Fibroblast of lung (primary cell): ENCODE measurements around the gene PCSK1N. TPM values are rescaled to one million over a fixed set of nuclear protein-coding genes. Genes with fewer than 3 reads are reported as not detected.

Experiments
- DNase-seq, 2 donors: peaks; one replicate each; pipeline versions ENCODE4 v3.0.0 to v3.0.0-alpha.2; 2010; ENCODE audit warnings: low read depth in 2 of 2
- H2AFZ ChIP-seq: 2 replicates; pipeline ENCODE4 v1.5.1; 2012; ENCODE audit warnings: low read length, control low read depth, inconsistent platforms
- H3K27ac ChIP-seq: 2 replicates; pipeline ENCODE4 v1.5.1; 2011; ENCODE audit warnings: low read length, control low read depth; ENCODE audit not compliant: insufficient read depth
- H3K27me3 ChIP-seq: 2 replicates; pipeline ENCODE4 v1.5.1; 2011; ENCODE audit warnings: mild to moderate bottlenecking, low read length; ENCODE audit not compliant: control insufficient read depth, insufficient read depth
- H3K36me3 ChIP-seq: 2 replicates; pipeline ENCODE4 v1.5.1; 2011; ENCODE audit warnings: low read length; ENCODE audit not compliant: control insufficient read depth, insufficient read depth
- H3K4me1 ChIP-seq: 2 replicates; pipeline ENCODE4 v1.5.1; 2011; ENCODE audit warnings: low read length; ENCODE audit not compliant: control insufficient read depth, insufficient read depth; ENCODE audit errors: extremely low read depth
- H3K4me2 ChIP-seq: 2 replicates; pipeline ENCODE4 v1.5.1; 2011; ENCODE audit warnings: low read length, control low read depth; ENCODE audit not compliant: insufficient read depth; ENCODE audit errors: extremely low read depth
- H3K4me3 ChIP-seq, 4 experiments: fragments of 200-600 bp in 1 of 4; sonication (generic) in 1 of 4; replicated peaks in 1 of 4; 2 replicates each; pipeline ENCODE4 v1.5.1; 2011 to 2016; ENCODE audit warnings: low read length in 4 of 4, low read depth in 3 of 4, mild to moderate bottlenecking in 3 of 4, control low read depth in 2 of 4, inconsistent platforms in 1 of 4, mixed read lengths in 1 of 4; ENCODE audit not compliant: insufficient read depth in 1 of 4; ENCODE audit errors: control extremely low read depth in 1 of 4
- H3K79me2 ChIP-seq: 2 replicates; pipeline ENCODE4 v1.5.1; 2012; ENCODE audit warnings: mild to moderate bottlenecking, low read length, inconsistent platforms; ENCODE audit not compliant: control insufficient read depth, insufficient read depth
- H3K9ac ChIP-seq: 2 replicates; pipeline ENCODE4 v1.5.1; 2011; ENCODE audit warnings: mild to moderate bottlenecking, low read length, control low read depth; ENCODE audit not compliant: insufficient read depth
- H3K9me3 ChIP-seq: 2 replicates; pipeline ENCODE4 v1.5.1; 2012; ENCODE audit warnings: low read depth, low read length; ENCODE audit not compliant: control insufficient read depth, insufficient read depth
- H4K20me1 ChIP-seq: 2 replicates; pipeline ENCODE4 v1.5.1; 2011; ENCODE audit warnings: low read length; ENCODE audit not compliant: control insufficient read depth, insufficient read depth; ENCODE audit errors: extremely low read depth
- EZH2 ChIP-seq: IDR thresholded peaks from 2 replicates; pipeline ENCODE4 v1.5.1; 2012; ENCODE audit warnings: low read length, control low read depth, mild to moderate bottlenecking; ENCODE audit errors: missing control alignments
- polyA plus RNA-seq, 2 donors: library from polyadenylated mRNA; depleted of rRNA in 1 of 2; stranded (reverse) in 1 of 2; unstranded in 1 of 2; fragments of >200 nt; gene quantifications; 2 replicates each; pipeline ENCODE4 v1.2.1, GENCODE V29; 2011 to 2012; ENCODE audit warnings: missing spikeins in 1 of 2
- total RNA-seq: library from RNA; depleted of rRNA; stranded (reverse); fragments of >200 nt; gene quantifications from 2 replicates; pipeline ENCODE4 v1.2.1, GENCODE V29; 2014
- TF ChIP-seq, protein P1 (sequence below), 2 donors: IDR thresholded peaks in 1 of 2; conservative IDR thresholded peaks in 1 of 2; 1 replicate in 1 of 2; 2 replicates in 1 of 2; pipeline ENCODE4 v1.5.1; 2011 to 2012; ENCODE audit warnings: low read length in 2 of 2, control low read depth in 1 of 2, inconsistent platforms in 1 of 2, low read depth in 1 of 2, mild to moderate bottlenecking in 1 of 2

The PCSK1N gene
- total and polyA plus RNA-seq, 2 donors (not counting 1 experiment from before 2014, with no cell fraction given): 0.08 to 0.17 TPM

DNA sequence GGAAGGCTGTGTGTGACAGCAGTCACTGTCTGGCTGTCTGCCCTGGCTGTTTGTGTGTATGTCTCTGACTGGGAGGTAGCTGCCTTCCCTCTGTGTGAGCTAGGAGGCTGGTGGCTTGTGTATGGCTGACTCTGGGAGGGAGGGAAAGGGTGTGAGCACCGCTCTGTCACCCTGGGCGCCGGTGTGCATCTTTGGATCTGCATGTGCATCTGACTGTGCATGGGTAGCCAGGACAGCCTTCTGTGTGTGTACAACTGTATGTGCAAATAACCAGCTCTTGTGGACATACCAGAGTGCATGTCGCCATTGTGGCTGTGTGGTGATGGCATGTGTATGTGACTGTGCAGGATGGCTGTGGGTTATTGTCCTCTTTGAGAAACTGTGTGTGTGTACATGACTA lies 16.5 kb downstream of the PCSK1N start:
- H2AFZ ChIP-seq: no peak overlapping the region
- TF ChIP-seq, protein P1, sequence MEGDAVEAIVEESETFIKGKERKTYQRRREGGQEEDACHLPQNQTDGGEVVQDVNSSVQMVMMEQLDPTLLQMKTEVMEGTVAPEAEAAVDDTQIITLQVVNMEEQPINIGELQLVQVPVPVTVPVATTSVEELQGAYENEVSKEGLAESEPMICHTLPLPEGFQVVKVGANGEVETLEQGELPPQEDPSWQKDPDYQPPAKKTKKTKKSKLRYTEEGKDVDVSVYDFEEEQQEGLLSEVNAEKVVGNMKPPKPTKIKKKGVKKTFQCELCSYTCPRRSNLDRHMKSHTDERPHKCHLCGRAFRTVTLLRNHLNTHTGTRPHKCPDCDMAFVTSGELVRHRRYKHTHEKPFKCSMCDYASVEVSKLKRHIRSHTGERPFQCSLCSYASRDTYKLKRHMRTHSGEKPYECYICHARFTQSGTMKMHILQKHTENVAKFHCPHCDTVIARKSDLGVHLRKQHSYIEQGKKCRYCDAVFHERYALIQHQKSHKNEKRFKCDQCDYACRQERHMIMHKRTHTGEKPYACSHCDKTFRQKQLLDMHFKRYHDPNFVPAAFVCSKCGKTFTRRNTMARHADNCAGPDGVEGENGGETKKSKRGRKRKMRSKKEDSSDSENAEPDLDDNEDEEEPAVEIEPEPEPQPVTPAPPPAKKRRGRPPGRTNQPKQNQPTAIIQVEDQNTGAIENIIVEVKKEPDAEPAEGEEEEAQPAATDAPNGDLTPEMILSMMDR (conservative IDR thresholded peaks at IDR 0.05 in 1 of 2, IDR thresholded peaks at IDR 0.05 in 1 of 2; ENCODE audit: low read depth in 1 of 2, low read length in 2 of 2): no peak
- TF ChIP-seq EZH2: no peak
- no peak overlapping the region for H3K27ac ChIP-seq
- no peaks in the 10 kb centered on the region for H3K36me3 ChIP-seq
- H3K9ac ChIP-seq: no peak overlapping the region
- H3K27me3 ChIP-seq: no peaks in the 10 kb centered on the region
- no peaks in the 10 kb centered on the region for H3K9me3 ChIP-seq
- H4K20me1 ChIP-seq: no peaks in the 10 kb centered on the region
- no peaks in the 10 kb centered on the region for H3K79me2 ChIP-seq
- H3K4me2 ChIP-seq: no peak overlapping the region
- DNase-seq: no peak
- H3K4me1 ChIP-seq: no peaks in the 10 kb centered on the region
- no peak overlapping the region for H3K4me3 ChIP-seq

DNA sequence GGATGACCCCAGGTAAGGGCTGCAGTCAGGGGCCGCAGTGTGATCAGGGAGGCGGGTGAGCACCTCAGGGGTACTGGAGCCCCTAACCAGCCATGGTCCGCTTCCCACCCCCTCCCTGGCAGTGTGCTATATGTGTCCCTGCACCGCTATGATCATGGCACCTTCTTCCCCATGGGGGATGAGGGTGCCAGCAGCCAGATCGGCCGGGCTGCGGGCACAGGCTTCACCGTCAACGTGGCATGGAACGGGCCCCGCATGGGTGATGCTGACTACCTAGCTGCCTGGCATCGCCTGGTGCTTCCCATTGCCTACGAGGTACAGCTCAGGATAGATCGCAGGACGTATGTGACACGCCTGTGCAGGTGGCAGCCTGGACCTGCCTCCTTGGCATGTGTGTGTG lies 17.3 kb downstream of the PCSK1N start:
- Histone ChIP-seq H3K4me1 (no peaks in the 10 kb centered on the region), H4K20me1 (no peaks in the 10 kb centered on the region), H3K9me3 (no peaks in the 10 kb centered on the region), H2AFZ (no peak overlapping the region), H3K27ac (no peak overlapping the region), H3K27me3 (no peaks in the 10 kb centered on the region), H3K9ac (no peak overlapping the region), H3K4me3 (no peak overlapping the region), H3K36me3 (no peaks in the 10 kb centered on the region), H3K79me2 (no peaks in the 10 kb centered on the region), H3K4me2 (no peak overlapping the region)
- TF ChIP-seq EZH2: no peak
- TF ChIP-seq, protein P1 (conservative IDR thresholded peaks at IDR 0.05 in 1 of 2, IDR thresholded peaks at IDR 0.05 in 1 of 2; ENCODE audit: low read depth in 1 of 2, low read length in 2 of 2): no peak
- no peak for DNase-seq

DNA sequence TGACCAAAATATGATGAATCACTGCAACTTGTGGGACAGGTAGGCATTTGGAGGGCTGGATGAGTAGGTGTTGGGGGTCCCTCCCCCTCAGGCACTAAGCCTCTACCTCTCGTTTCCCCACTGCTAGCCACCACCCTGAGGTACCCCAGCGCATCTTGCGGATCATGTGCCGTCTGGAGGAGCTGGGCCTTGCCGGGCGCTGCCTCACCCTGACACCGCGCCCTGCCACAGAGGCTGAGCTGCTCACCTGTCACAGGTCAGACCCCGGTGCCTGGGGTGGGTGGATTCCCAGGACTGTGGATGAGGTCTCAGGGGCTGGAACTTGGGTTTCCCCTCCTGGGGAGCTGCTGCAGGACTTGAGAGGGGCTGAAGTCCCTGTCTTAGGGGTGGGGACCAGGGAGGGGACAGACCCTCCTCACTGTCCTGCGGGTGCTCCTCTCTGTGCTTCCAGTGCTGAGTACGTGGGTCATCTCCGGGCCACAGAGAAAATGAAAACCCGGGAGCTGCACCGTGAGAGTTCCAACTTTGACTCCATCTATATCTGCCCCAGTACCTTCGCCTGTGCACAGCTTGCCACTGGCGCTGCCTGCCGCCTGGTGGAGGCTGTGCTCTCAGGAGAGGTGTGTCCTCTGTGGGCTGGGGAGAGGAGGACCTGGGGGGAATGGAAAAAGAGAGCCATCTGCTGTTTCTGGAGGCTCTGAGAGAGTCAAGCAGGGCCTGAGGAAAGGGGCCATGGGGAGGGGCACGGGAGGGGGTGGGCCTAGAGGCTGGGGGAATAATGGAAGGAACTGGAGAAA lies 19.2 kb downstream of the PCSK1N start:
- H3K27ac ChIP-seq: no peak overlapping the region
- no peak overlapping the region for H3K9ac ChIP-seq
- no peak overlapping the region for H3K4me2 ChIP-seq
- no peaks in the 10 kb centered on the region for H4K20me1 ChIP-seq
- H3K79me2 ChIP-seq: no peaks in the 10 kb centered on the region
- no peak for DNase-seq
- no peaks in the 10 kb centered on the region for H3K36me3 ChIP-seq
- no peak overlapping the region for H3K4me3 ChIP-seq
- TF ChIP-seq EZH2: no peak
- TF ChIP-seq, protein P1 (conservative IDR thresholded peaks at IDR 0.05 in 1 of 2, IDR thresholded peaks at IDR 0.05 in 1 of 2; ENCODE audit: low read depth in 1 of 2, low read length in 2 of 2): no peak
- no peaks in the 10 kb centered on the region for H3K4me1 ChIP-seq
- H3K9me3 ChIP-seq: no peaks in the 10 kb centered on the region
- no peak overlapping the region for H2AFZ ChIP-seq
- H3K27me3 ChIP-seq: no peaks in the 10 kb centered on the region
